Neural progenitor cell (in vitro differentiated cells): Measurements from ENCODE around the gene WIZ. TPM values are rescaled to one million over a fixed set of nuclear protein-coding genes. Genes with fewer than 3 reads are reported as not detected.

Experiments
- DNase-seq: peaks from one replicate; pipeline ENCODE4 v3.0.0-alpha.2; 2016; ENCODE audit warnings: low spot score
- H2AFZ ChIP-seq: fragments of 200-600 bp; sonication (generic); replicated peaks from 2 replicates; pipeline ENCODE4 v1.6.1; 2016; ENCODE audit warnings: antibody characterized with exemption
- H3F3A ChIP-seq: fragments of 200-600 bp; sonication (generic); 2 replicates; pipeline ENCODE4 v1.6.1; 2016; ENCODE audit warnings: antibody characterized with exemption, low read depth
- H3K27ac ChIP-seq: fragments of 200-600 bp; sonication (generic); 2 replicates; pipeline ENCODE4 v1.5.1; 2016; ENCODE audit warnings: mild to moderate bottlenecking
- H3K27me3 ChIP-seq: fragments of 200-600 bp; sonication (generic); 2 replicates; pipeline ENCODE4 v1.6.1; 2016; ENCODE audit warnings: mild to moderate bottlenecking, moderate library complexity
- H3K36me3 ChIP-seq: fragments of 200-600 bp; sonication (generic); 2 replicates; pipeline ENCODE4 v1.5.1; 2016
- H3K4me1 ChIP-seq: fragments of 200-600 bp; sonication (generic); 2 replicates; pipeline ENCODE4 v1.6.1; 2016; ENCODE audit warnings: mixed run types
- H3K4me2 ChIP-seq: fragments of 200-600 bp; sonication (generic); 2 replicates; pipeline ENCODE4 v1.6.1; 2016
- H3K4me3 ChIP-seq: fragments of 200-600 bp; sonication (generic); 2 replicates; pipeline ENCODE4 v1.5.1; 2016
- H3K79me2 ChIP-seq: fragments of 200-600 bp; sonication (generic); 2 replicates; pipeline ENCODE4 v1.6.1; 2016; ENCODE audit warnings: low read depth
- H3K9ac ChIP-seq: fragments of 200-600 bp; sonication (generic); 2 replicates; pipeline ENCODE4 v1.6.1; 2016
- H3K9me3 ChIP-seq: fragments of 200-600 bp; sonication (generic); 2 replicates; pipeline ENCODE4 v1.5.1; 2016; ENCODE audit warnings: low read depth
- H4K20me1 ChIP-seq: fragments of 200-600 bp; sonication (generic); 2 replicates; pipeline ENCODE4 v1.6.1; 2016; ENCODE audit warnings: low read depth
- H3K27ac Mint-ChIP-seq: 3 replicates; pipeline ENCODE4 v1.8.0; 2021; ENCODE audit warnings: mixed read lengths
- H3K27me3 Mint-ChIP-seq: 2 replicates; pipeline ENCODE4 v1.8.0; 2022; ENCODE audit warnings: low read depth, mild to moderate bottlenecking, inconsistent platforms, moderate library complexity, mixed read lengths; ENCODE audit not compliant: insufficient read depth
- H3K36me3 Mint-ChIP-seq: 3 replicates; pipeline ENCODE4 v1.8.0; 2021; ENCODE audit warnings: mixed read lengths
- H3K4me1 Mint-ChIP-seq: 3 replicates; pipeline ENCODE4 v1.8.0; 2021; ENCODE audit warnings: mixed read lengths
- H3K4me3 Mint-ChIP-seq: 3 replicates; pipeline ENCODE4 v1.8.0; 2021; ENCODE audit warnings: mild to moderate bottlenecking, moderate library complexity, mixed read lengths
- H3K9me3 Mint-ChIP-seq: 3 replicates; pipeline ENCODE4 v1.8.0; 2020; ENCODE audit warnings: mixed read lengths
- EZH2 ChIP-seq: fragments of 200-600 bp; sonication (generic); IDR thresholded peaks from 2 replicates; pipeline ENCODE4 v1.6.1; 2017; ENCODE audit warnings: antibody characterized with exemption, mild to moderate bottlenecking, moderate library complexity
- EZH2phosphoT487 ChIP-seq: fragments of 200-600 bp; sonication (generic); IDR thresholded peaks from 2 replicates; pipeline ENCODE4 v1.6.1; 2017; ENCODE audit warnings: antibody characterized with exemption
- total RNA-seq: library from RNA; depleted of rRNA; stranded (reverse); fragments of >200 nt; gene quantifications from 2 replicates; pipeline ENCODE4 v1.2.3, GENCODE V29; 2015; ENCODE audit warnings: low replicate concordance
- TF ChIP-seq, protein P1 (sequence below): fragments of 200-600 bp; sonication (generic); IDR thresholded peaks from 2 replicates; pipeline ENCODE4 v1.5.1; 2017; ENCODE audit warnings: antibody characterized with exemption, mild to moderate bottlenecking

The WIZ gene
- total RNA-seq, 1 donor from 2014 or later: 9.1 TPM

GRCh38 chr19:15498156-15498858 is 48.6 kb upstream of the WIZ start:
- H3K79me2 ChIP-seq: no peaks in the 10 kb centered on the region
- H3K9ac ChIP-seq: no peak overlapping the region
- no peak overlapping the region for H3K4me3 Mint-ChIP-seq
- no peaks in the 10 kb centered on the region for H3K27me3 ChIP-seq
- peaks cover 5% of the 10 kb centered on the region for H3K9me3 ChIP-seq
- H3K27ac ChIP-seq: no peak overlapping the region
- peaks cover 9% of the 10 kb centered on the region for H3K27me3 Mint-ChIP-seq
- no peaks in the 10 kb centered on the region for H3K4me1 ChIP-seq
- no peaks in the 10 kb centered on the region for H3F3A ChIP-seq
- H3K36me3 Mint-ChIP-seq: no peaks in the 10 kb centered on the region
- TF ChIP-seq EZH2phosphoT487 (no peak), EZH2 (no peak)
- TF ChIP-seq, protein P1, sequence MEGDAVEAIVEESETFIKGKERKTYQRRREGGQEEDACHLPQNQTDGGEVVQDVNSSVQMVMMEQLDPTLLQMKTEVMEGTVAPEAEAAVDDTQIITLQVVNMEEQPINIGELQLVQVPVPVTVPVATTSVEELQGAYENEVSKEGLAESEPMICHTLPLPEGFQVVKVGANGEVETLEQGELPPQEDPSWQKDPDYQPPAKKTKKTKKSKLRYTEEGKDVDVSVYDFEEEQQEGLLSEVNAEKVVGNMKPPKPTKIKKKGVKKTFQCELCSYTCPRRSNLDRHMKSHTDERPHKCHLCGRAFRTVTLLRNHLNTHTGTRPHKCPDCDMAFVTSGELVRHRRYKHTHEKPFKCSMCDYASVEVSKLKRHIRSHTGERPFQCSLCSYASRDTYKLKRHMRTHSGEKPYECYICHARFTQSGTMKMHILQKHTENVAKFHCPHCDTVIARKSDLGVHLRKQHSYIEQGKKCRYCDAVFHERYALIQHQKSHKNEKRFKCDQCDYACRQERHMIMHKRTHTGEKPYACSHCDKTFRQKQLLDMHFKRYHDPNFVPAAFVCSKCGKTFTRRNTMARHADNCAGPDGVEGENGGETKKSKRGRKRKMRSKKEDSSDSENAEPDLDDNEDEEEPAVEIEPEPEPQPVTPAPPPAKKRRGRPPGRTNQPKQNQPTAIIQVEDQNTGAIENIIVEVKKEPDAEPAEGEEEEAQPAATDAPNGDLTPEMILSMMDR: no peak
- H3K36me3 ChIP-seq: no peaks in the 10 kb centered on the region
- DNase-seq: no peak
- H3K27ac Mint-ChIP-seq: no peak overlapping the region
- H3K4me2 ChIP-seq: no peak overlapping the region
- no peak overlapping the region for H2AFZ ChIP-seq
- no peaks in the 10 kb centered on the region for H3K4me1 Mint-ChIP-seq
- no peak overlapping the region for H3K4me3 ChIP-seq
- peaks cover 4% of the 10 kb centered on the region for H3K9me3 Mint-ChIP-seq
- H4K20me1 ChIP-seq: no peaks in the 10 kb centered on the region

- no peak overlapping the region for H3K27ac Mint-ChIP-seq
- H3K79me2 ChIP-seq: no peaks in the 10 kb centered on the region
- H3K4me2 ChIP-seq: no peak overlapping the region
- H3K27me3 Mint-ChIP-seq: peaks cover 8% of the 10 kb centered on the region
- no peak for DNase-seq
- H4K20me1 ChIP-seq: no peaks in the 10 kb centered on the region
- H3K4me1 Mint-ChIP-seq: no peaks in the 10 kb centered on the region
- H3K9me3 ChIP-seq: peaks cover 5% of the 10 kb centered on the region
- TF ChIP-seq EZH2phosphoT487: no peak
- no peak for TF ChIP-seq EZH2
- TF ChIP-seq, protein P1: no peak
- H3F3A ChIP-seq: no peaks in the 10 kb centered on the region
- no peak overlapping the region for H3K4me3 ChIP-seq
- no peak overlapping the region for H3K9ac ChIP-seq
- H3K27ac ChIP-seq: no peak overlapping the region
- no peak overlapping the region for H2AFZ ChIP-seq
- H3K27me3 ChIP-seq: no peaks in the 10 kb centered on the region
- no peak overlapping the region for H3K4me3 Mint-ChIP-seq
- H3K36me3 ChIP-seq: no peaks in the 10 kb centered on the region
- peaks cover 4% of the 10 kb centered on the region for H3K9me3 Mint-ChIP-seq
- H3K4me1 ChIP-seq: no peaks in the 10 kb centered on the region
- H3K36me3 Mint-ChIP-seq: no peaks in the 10 kb centered on the region
Observed at GRCh38 chr19:15495151-15495550, 45.4 kb upstream of the WIZ start.

GRCh38 chr19:15488489-15489226 is 38.9 kb upstream of the WIZ start:
- H3K4me3 Mint-ChIP-seq: no peak overlapping the region
- Histone ChIP-seq H3K4me2 (no peak overlapping the region), H3K36me3 (no peaks in the 10 kb centered on the region), H3K79me2 (no peaks in the 10 kb centered on the region), H4K20me1 (no peaks in the 10 kb centered on the region), H2AFZ (no peak overlapping the region), H3F3A (no peaks in the 10 kb centered on the region), H3K9ac (no peak overlapping the region), H3K4me1 (no peaks in the 10 kb centered on the region), H3K9me3 (peaks cover 5% of the 10 kb centered on the region), H3K4me3 (no peak overlapping the region), H3K27ac (no peak overlapping the region), H3K27me3 (no peaks in the 10 kb centered on the region)
- no peak for DNase-seq
- TF ChIP-seq, protein P1: no peak
- TF ChIP-seq EZH2phosphoT487 (no peak), EZH2 (no peak)
- no peak overlapping the region for H3K27ac Mint-ChIP-seq
- H3K4me1 Mint-ChIP-seq: no peaks in the 10 kb centered on the region
- H3K9me3 Mint-ChIP-seq: peaks cover 8% of the 10 kb centered on the region
- H3K27me3 Mint-ChIP-seq: peaks cover 5% of the 10 kb centered on the region
- no peaks in the 10 kb centered on the region for H3K36me3 Mint-ChIP-seq
